Measurements from ENCODE around the gene PIK3R1.
"Not testable (repeated sequence)": the region's sequence is repeated elsewhere in the genome, so short reads cannot be mapped to it uniquely, and the experiment has no call there.

The PIK3R1 gene

GRCh38 chr5:68193481-68194036 lies 22.0 kb upstream of the PIK3R1 start:
- DNase-seq: no peak

GRCh38 chr5:68194386-68194785 lies 21.2 kb upstream of the PIK3R1 start:
- DNase-seq: no peak

- DNase-seq: no peak
Measured at GRCh38 chr5:68195137-68195536, 20.4 kb upstream of the PIK3R1 start.

GRCh38 chr5:68196876-68197275 lies 18.7 kb upstream of the PIK3R1 start:
- DNase-seq: no peak

- DNase-seq: no peak
Measured at GRCh38 chr5:68200288-68200687, 15.3 kb upstream of the PIK3R1 start.

- not testable (repeated sequence) for DNase-seq
Measured at GRCh38 chr5:68210654-68211053, 4.9 kb upstream of the PIK3R1 start.

GRCh38 chr5:68214482-68215207 lies 911 bp upstream of the PIK3R1 start:
- DNase-seq: no peak

- DNase-seq: no peak
Measured at GRCh38 chr5:68215898-68216244, 315 bp downstream of the PIK3R1 start.

- DNase-seq: peak; percentile 36
Measured at GRCh38 chr5:68216245-68217046, 890 bp downstream of the PIK3R1 start.

- no peak for DNase-seq
Measured at GRCh38 chr5:68217047-68217355, 1.4 kb downstream of the PIK3R1 start.

- no peak for DNase-seq
Measured at GRCh38 chr5:68217528-68217927, 2.0 kb downstream of the PIK3R1 start.

GRCh38 chr5:68219161-68219816 lies 3.7 kb downstream of the PIK3R1 start:
- DNase-seq: no peak

GRCh38 chr5:68220260-68220659 lies 4.7 kb downstream of the PIK3R1 start:
- DNase-seq: no peak

- no peak for DNase-seq
Measured at GRCh38 chr5:68220914-68221313, 5.4 kb downstream of the PIK3R1 start.

GRCh38 chr5:68221488-68221887 lies 5.9 kb downstream of the PIK3R1 start:
- no peak for DNase-seq

- DNase-seq: no peak
Measured at GRCh38 chr5:68222310-68222709, 6.8 kb downstream of the PIK3R1 start.

- DNase-seq: no peak
Measured at GRCh38 chr5:68222824-68223354, 7.3 kb downstream of the PIK3R1 start.

- DNase-seq: no peak
Measured at GRCh38 chr5:68223904-68224303, 8.3 kb downstream of the PIK3R1 start.

- DNase-seq: no peak
Measured at GRCh38 chr5:68224509-68225187, 9.1 kb downstream of the PIK3R1 start.

- no peak for DNase-seq
Measured at GRCh38 chr5:68225188-68225910, 9.8 kb downstream of the PIK3R1 start.

- no peak for DNase-seq
Measured at GRCh38 chr5:68225911-68226545, 10.5 kb downstream of the PIK3R1 start.
